Measurements from ENCODE around the gene C19orf81. TPM values are rescaled to one million over a fixed set of nuclear protein-coding genes. Genes with fewer than 3 reads are reported as not detected.

The C19orf81 gene
- total RNA-seq, 4 donors from 2014 or later: not detected

DNA sequence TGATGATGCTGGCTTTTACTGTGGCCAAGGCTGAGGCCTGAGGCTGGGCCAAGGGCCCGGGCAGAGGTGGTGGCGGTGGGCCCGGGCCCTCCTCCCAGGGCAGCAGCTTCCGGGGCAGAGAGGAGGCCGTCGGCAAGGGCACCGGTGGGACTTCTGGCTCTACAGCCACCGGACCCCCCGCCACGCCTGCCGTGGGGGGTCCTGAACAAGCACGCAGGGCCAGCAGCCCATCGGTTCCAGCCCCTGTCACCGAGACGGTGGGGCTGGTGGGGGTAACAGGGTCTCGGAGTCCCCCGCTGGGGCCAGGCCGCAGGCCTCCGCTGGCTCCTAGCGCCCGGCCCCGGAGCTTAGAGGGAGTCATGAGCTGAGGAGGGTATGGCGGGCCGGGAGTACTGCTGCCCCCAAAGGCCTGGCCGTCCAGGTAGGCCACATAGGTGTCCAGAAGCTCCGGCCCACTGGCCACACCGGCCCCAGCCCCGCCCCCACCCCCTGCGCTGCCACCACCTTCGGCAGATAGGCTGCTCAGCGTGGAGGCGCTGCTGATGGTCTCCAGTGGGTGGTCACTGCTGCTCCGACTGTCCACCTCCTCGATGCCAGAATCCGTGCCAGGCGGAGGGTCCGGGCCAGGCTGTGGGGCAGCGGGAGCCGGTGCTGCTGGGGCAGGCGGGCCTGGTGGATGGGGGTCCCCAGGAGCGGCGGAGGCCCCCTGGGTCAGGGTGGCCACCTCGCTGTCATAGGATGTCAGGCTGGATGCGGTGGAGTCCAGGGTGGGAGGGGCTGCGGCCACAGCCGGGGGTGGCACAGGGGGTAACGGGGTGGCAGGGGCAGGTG lies 17.3 kb downstream of the C19orf81 start:
- no peak for TF ChIP-seq POLR2A (IDR thresholded peaks at IDR 0.05)
- TF ChIP-seq, protein P1, sequence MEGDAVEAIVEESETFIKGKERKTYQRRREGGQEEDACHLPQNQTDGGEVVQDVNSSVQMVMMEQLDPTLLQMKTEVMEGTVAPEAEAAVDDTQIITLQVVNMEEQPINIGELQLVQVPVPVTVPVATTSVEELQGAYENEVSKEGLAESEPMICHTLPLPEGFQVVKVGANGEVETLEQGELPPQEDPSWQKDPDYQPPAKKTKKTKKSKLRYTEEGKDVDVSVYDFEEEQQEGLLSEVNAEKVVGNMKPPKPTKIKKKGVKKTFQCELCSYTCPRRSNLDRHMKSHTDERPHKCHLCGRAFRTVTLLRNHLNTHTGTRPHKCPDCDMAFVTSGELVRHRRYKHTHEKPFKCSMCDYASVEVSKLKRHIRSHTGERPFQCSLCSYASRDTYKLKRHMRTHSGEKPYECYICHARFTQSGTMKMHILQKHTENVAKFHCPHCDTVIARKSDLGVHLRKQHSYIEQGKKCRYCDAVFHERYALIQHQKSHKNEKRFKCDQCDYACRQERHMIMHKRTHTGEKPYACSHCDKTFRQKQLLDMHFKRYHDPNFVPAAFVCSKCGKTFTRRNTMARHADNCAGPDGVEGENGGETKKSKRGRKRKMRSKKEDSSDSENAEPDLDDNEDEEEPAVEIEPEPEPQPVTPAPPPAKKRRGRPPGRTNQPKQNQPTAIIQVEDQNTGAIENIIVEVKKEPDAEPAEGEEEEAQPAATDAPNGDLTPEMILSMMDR (IDR thresholded peaks at IDR 0.05): no peak
- Histone ChIP-seq H3K27ac (no peak overlapping the region), H3K27me3 (peaks cover 10 to 21% of the 10 kb centered on the region in 2 donors), H3K36me3 (no peaks in the 10 kb centered on the region), H3K4me1 (peaks cover 0 to 4% of the 10 kb centered on the region in 2 donors), H3K4me3 (no peak overlapping the region), H3K9me3 (no peaks in the 10 kb centered on the region)
- intact Hi-C loops (cut with DNase I; ENCODE audit: low total_unique reads): no loop called here
- DNase-seq: no peak

DNA sequence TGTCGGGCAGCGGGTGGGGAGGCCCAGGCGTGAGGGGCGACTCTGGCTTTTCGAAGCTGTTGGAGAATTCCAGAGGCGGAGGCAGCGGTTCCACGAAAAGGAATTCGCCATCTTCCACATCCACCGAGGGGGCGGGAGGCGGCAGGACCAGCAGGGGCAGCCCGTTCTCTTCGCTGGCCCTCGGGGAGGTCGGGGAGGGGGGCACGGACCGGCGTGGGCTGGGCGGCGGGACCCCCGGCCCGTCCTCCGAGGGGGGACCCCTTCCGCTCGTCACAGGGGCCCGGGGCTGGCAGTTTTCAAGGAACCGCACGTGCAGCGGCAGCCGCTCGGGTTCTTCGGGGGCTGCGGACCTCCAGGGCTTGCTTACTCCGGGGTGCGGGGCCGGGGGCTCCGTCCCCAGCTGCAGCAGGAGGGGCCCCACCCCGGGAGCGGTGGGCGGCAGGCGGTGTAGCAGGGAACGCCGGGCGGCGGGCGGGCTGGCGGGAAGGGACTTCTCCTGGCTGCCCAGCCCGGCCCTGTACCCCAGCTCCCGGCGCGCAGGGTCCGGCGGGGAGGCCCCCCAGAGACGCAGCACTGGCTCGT lies 18.0 kb downstream of the C19orf81 start:
- no peak overlapping the region for H3K27ac ChIP-seq
- intact Hi-C loops (cut with DNase I; ENCODE audit: low total_unique reads): no loop called here
- H3K9me3 ChIP-seq: no peaks in the 10 kb centered on the region
- DNase-seq: no peak
- no peaks in the 10 kb centered on the region for H3K36me3 ChIP-seq
- H3K4me3 ChIP-seq: no peak overlapping the region
- peaks cover 0 to 4% of the 10 kb centered on the region in 2 donors for H3K4me1 ChIP-seq
- H3K27me3 ChIP-seq: peaks cover 10 to 21% of the 10 kb centered on the region in 2 donors
- no peak for TF ChIP-seq POLR2A (IDR thresholded peaks at IDR 0.05)
- TF ChIP-seq, protein P1 (IDR thresholded peaks at IDR 0.05): no peak

DNA sequence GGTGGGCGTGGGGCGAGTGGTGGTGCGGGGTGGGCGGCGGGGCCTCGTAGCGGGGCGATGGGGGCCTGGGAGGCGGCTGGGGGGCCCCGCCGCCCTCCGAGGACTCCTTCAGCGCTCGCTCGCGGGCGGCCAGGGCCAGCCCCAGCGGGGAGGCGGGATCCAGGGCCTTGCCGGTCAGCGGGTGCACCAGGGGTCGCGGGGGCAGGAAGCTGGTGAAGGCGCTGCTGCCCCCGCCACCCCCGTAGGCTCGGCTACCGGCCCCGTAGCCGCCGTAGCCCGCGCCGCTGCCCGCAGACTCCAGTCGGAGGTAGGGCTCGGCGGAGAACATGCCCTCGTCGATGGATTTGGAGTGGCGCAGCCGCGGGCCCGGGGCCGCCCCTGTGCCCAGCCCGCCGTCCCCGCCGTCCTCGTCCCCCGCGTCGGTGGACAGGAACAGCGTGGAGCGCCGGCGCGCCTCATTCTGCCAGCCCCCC lies 18.6 kb downstream of the C19orf81 start:
- Histone ChIP-seq H3K4me3 (no peak overlapping the region), H3K9me3 (no peaks in the 10 kb centered on the region), H3K36me3 (no peaks in the 10 kb centered on the region), H3K4me1 (peaks cover 0 to 4% of the 10 kb centered on the region in 2 donors), H3K27me3 (peaks cover 10 to 21% of the 10 kb centered on the region in 2 donors), H3K27ac (no peak overlapping the region)
- DNase-seq: no peak
- TF ChIP-seq, protein P1 (IDR thresholded peaks at IDR 0.05): no peak
- TF ChIP-seq POLR2A (IDR thresholded peaks at IDR 0.05): no peak
- intact Hi-C loops (cut with DNase I; ENCODE audit: low total_unique reads): no loop called here

DNA sequence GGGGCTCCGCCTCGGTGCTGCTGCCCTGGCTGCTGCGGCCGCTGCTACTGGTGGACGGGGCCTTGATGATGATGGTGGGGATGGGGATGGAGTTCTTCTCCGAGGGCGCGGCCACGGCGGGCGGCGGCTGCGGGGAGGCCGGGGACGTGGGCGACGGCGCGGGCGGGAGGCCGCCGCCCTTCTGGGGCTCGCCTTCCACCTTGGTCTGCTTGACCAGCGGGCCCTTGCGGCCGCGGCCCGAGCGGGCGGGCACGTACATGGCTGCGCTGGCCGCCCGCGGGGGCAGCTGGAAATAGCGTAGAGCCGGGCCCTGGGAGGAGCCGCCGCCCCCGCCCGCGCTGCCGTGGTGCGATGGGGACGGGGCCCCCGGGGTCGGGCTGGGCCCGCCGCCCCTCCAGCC lies 19.2 kb downstream of the C19orf81 start:
- H3K27me3 ChIP-seq: peaks cover 10 to 21% of the 10 kb centered on the region in 2 donors
- H3K4me1 ChIP-seq: peaks cover 0 to 4% of the 10 kb centered on the region in 2 donors
- no peaks in the 10 kb centered on the region for H3K9me3 ChIP-seq
- DNase-seq: no peak
- TF ChIP-seq, protein P1 (IDR thresholded peaks at IDR 0.05): no peak
- TF ChIP-seq POLR2A (IDR thresholded peaks at IDR 0.05): no peak
- intact Hi-C loops (cut with DNase I; ENCODE audit: low total_unique reads): no loop called here
- H3K4me3 ChIP-seq: no peak overlapping the region
- H3K27ac ChIP-seq: no peak overlapping the region
- no peaks in the 10 kb centered on the region for H3K36me3 ChIP-seq

DNA sequence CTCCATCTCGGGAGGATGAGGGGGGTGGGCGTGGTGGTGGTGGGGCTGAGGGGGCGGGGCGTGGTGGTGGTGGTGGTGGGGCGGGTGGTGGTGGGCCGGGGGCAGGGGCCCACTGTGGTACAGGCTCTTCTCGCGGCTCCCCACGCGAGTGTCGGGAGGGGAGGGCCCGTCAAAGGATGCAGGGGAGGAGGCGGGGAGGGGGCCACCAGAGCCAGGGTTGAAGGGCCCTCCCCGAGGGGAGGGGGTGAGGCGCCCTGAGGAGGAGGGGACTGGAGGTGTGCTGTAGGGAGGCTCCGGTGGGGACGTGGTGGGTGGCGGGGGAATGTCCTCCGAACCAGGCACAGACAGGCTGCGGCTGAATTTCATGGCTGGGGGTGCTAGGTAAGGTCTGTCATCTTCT lies 19.6 kb downstream of the C19orf81 start:
- intact Hi-C loops (cut with DNase I; ENCODE audit: low total_unique reads): no loop called here
- no peaks in the 10 kb centered on the region for H3K36me3 ChIP-seq
- H3K4me3 ChIP-seq: no peak overlapping the region
- H3K4me1 ChIP-seq: peaks cover 0 to 4% of the 10 kb centered on the region in 2 donors
- no peaks in the 10 kb centered on the region for H3K9me3 ChIP-seq
- no peak for DNase-seq
- peaks cover 10 to 21% of the 10 kb centered on the region in 2 donors for H3K27me3 ChIP-seq
- H3K27ac ChIP-seq: no peak overlapping the region
- TF ChIP-seq POLR2A (IDR thresholded peaks at IDR 0.05): no peak
- TF ChIP-seq, protein P1 (IDR thresholded peaks at IDR 0.05): no peak
